HEK293 (cell line): ENCODE measurements around the gene CSPG4.

Source experiments
- HIC1 ChIP-seq: fragments of 450-650 bp; formaldehyde crosslinking; IDR thresholded peaks from 2 replicates; pipeline ENCODE4 v1.5.1; 2016; ENCODE audit warnings: missing biosample characterization, missing genetic modification characterization
- KLF17 ChIP-seq: fragments of 450-650 bp; formaldehyde crosslinking; IDR thresholded peaks from 2 replicates; pipeline ENCODE4 v1.5.1; 2016; ENCODE audit warnings: missing biosample characterization, missing genetic modification characterization
- KLF7 ChIP-seq: fragments of 450-650 bp; formaldehyde crosslinking; IDR thresholded peaks from 2 replicates; pipeline ENCODE4 v1.5.1; 2016; ENCODE audit warnings: missing biosample characterization, missing genetic modification characterization, borderline replicate concordance
- PBX3 ChIP-seq: sonication (generic); formaldehyde crosslinking; IDR thresholded peaks from 2 replicates; pipeline ENCODE4 v1.8.1; 2022; ENCODE audit warnings: mild to moderate bottlenecking, moderate library complexity, missing genetic modification reagents
- PRDM4 ChIP-seq: fragments of 450-650 bp; formaldehyde crosslinking; IDR thresholded peaks from 2 replicates; pipeline ENCODE4 v1.5.1; 2017; ENCODE audit warnings: missing biosample characterization, missing genetic modification characterization
- REST ChIP-seq: fragments of 450-650 bp; formaldehyde crosslinking; IDR thresholded peaks from 2 replicates; pipeline ENCODE4 v1.5.1; 2016; ENCODE audit warnings: missing biosample characterization, missing genetic modification characterization
- SETDB1 ChIP-seq: IDR thresholded peaks from one replicate; pipeline ENCODE4 v1.6.1; 2017; ENCODE audit warnings: mild to moderate bottlenecking, low read length, moderate library complexity, mixed read lengths; ENCODE audit not compliant: insufficient read length
- TSHZ1 ChIP-seq: fragments of 450-650 bp; formaldehyde crosslinking; IDR thresholded peaks from 2 replicates; pipeline ENCODE4 v1.5.1; 2016; ENCODE audit warnings: missing biosample characterization, missing genetic modification characterization, borderline replicate concordance
- YY1 ChIP-seq: fragments of 450-650 bp; formaldehyde crosslinking; IDR thresholded peaks from 2 replicates; pipeline ENCODE4 v1.5.1; 2018; ENCODE audit warnings: missing biosample characterization, missing genetic modification characterization
- ZBTB17 ChIP-seq: fragments of 450-650 bp; formaldehyde crosslinking; IDR thresholded peaks from 2 replicates; pipeline ENCODE4 v1.5.1; 2016; ENCODE audit warnings: missing biosample characterization, missing genetic modification characterization
- ZBTB20 ChIP-seq: fragments of 450-650 bp; formaldehyde crosslinking; IDR thresholded peaks from 2 replicates; pipeline ENCODE4 v1.5.1; 2016; ENCODE audit warnings: missing biosample characterization, missing genetic modification characterization
- ZBTB7A ChIP-seq: fragments of 450-650 bp; formaldehyde crosslinking; IDR thresholded peaks from 2 replicates; pipeline ENCODE4 v1.5.1; 2016; ENCODE audit warnings: low read depth, missing biosample characterization, missing genetic modification characterization
- ZBTB8A ChIP-seq: fragments of 450-650 bp; formaldehyde crosslinking; IDR thresholded peaks from 2 replicates; pipeline ENCODE4 v1.5.1; 2016; ENCODE audit warnings: missing biosample characterization, missing genetic modification characterization
- ZNF302 ChIP-seq: fragments of 450-650 bp; formaldehyde crosslinking; IDR thresholded peaks from 2 replicates; pipeline ENCODE4 v1.5.1; 2016; ENCODE audit warnings: missing biosample characterization, missing genetic modification characterization, low read depth
- ZNF335 ChIP-seq: fragments of 450-650 bp; formaldehyde crosslinking; conservative IDR thresholded peaks from 2 replicates; pipeline ENCODE4 v1.5.1; 2016; ENCODE audit warnings: missing biosample characterization, missing genetic modification characterization
- ZNF391 ChIP-seq: fragments of 450-650 bp; formaldehyde crosslinking; IDR thresholded peaks from 2 replicates; pipeline ENCODE4 v1.5.1; 2016; ENCODE audit warnings: low read depth, missing biosample characterization, missing genetic modification characterization, borderline replicate concordance
- ZNF561 ChIP-seq: fragments of 450-650 bp; IDR thresholded peaks from 2 replicates; pipeline ENCODE4 v1.5.1; 2018; ENCODE audit warnings: missing biosample characterization, missing genetic modification characterization, borderline replicate concordance
- ZNF600 ChIP-seq: fragments of 450-650 bp; formaldehyde crosslinking; IDR thresholded peaks from 2 replicates; pipeline ENCODE4 v1.5.1; 2016; ENCODE audit warnings: missing biosample characterization, missing genetic modification characterization
- ZNF768 ChIP-seq: fragments of 450-650 bp; formaldehyde crosslinking; IDR thresholded peaks from 2 replicates; pipeline ENCODE4 v1.5.1; 2018; ENCODE audit warnings: missing biosample characterization, mild to moderate bottlenecking, missing genetic modification characterization
- ZSCAN4 ChIP-seq: fragments of 450-650 bp; formaldehyde crosslinking; IDR thresholded peaks from 2 replicates; pipeline ENCODE4 v1.5.1; 2017; ENCODE audit warnings: missing biosample characterization, missing genetic modification characterization

Gene CSPG4

GRCh38 chr15:75647370-75648155 is 65.1 kb downstream of the CSPG4 start, which contains the start of gene SNX33 (continued):
- peak; percentile 69 for TF ChIP-seq HIC1 (tag by site-specific recombination)
- no peak for TF ChIP-seq ZNF768 (tag by site-specific recombination)
- no peak for TF ChIP-seq ZNF302
- TF ChIP-seq ZNF600 (tag by site-specific recombination): peak; percentile 86
- 0 out of 2 replicates have a peak, but pooled peaks have one; percentile 49 for TF ChIP-seq ZBTB7A (tag by site-specific recombination)
- peak; percentile 100 for TF ChIP-seq ZBTB20 (tag by site-specific recombination)
- peak; percentile 78; the same call in 1 of the 2 replicates for TF ChIP-seq KLF17 (tag by site-specific recombination)
- TF ChIP-seq ZBTB8A: peak; percentile 95
- TF ChIP-seq PRDM4: 0 out of 2 replicates have a peak, but pooled peaks have one; percentile 17
- no peak for TF ChIP-seq ZSCAN4
- 0 out of 2 replicates have a peak, but pooled peaks have one; percentile 31 for TF ChIP-seq KLF7
- TF ChIP-seq ZNF391: peak; percentile 71; the same call in 1 of the 2 replicates
- TF ChIP-seq SETDB1: no peak
- no peak; the same call in 1 of the 2 replicates for TF ChIP-seq REST
- peak; percentile 85 for TF ChIP-seq PBX3 (CRISPR knock-in tag)
- no peak for TF ChIP-seq YY1 (tag by site-specific recombination)
- no peak; the same call in 1 of the 2 replicates for TF ChIP-seq TSHZ1
- peak; percentile 69 for TF ChIP-seq ZBTB17 (tag by site-specific recombination)
- peak; percentile 93 for TF ChIP-seq ZNF335 (tag by site-specific recombination)
- TF ChIP-seq ZNF561 (tag by site-specific recombination): peak; percentile 90; the same call in 1 of the 2 replicates
